GM18868 (cell line): Measurements from ENCODE around the gene SUPV3L1.

Experiments used
- ATAC-seq: cut with Tn5 transposase; IDR thresholded peaks from one replicate; pipeline ENCODE4 v1.9.1; 2021; ENCODE audit warnings: mild to moderate bottlenecking, moderate library complexity; ENCODE audit not compliant: unreplicated experiment

The SUPV3L1 gene

DNA sequence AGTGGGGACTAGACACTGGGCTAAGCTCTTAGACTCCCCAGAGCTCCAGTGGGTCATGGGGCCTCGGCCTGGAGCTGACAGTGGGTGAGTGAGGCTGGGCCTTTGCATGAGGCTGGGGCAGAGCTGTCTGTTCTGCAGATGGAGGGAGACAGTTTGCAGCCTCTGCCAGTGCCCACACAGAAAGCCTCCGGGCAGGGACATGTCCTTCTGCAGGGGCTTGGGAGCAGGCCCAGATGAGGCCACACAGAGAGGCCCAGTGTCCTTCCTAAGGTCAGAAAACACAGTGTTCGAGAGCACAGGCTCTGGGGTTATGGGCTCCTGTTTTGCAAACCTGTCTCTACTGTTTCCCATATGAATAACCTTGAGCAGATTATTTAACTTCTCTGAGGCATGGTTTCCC is 73.1 kb downstream of the SUPV3L1 start:
- ATAC-seq = no peak

DNA sequence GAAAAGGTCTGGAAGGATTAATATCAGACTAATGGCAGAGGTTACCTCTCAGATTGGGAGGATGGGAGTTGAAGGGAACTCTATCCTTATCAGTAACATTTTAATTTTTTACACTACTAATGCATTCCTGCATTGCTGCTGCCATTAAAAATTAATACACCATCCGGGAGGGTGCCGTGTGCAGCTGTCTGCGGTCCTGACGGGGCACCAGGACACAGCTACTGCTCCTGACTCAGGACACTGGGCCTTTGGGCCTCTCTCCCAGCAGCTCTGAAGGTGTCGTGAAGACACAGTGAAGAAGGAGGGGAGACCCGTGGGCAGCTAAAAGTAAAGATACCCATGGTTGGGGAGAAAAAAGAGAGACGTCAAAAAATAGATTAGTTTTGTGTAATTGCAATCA is 74.8 kb downstream of the SUPV3L1 start:
- ATAC-seq = no peak
